Keratinocyte (primary cell): ENCODE results near the gene DUT. TPM values are rescaled to one million over a fixed set of nuclear protein-coding genes. Genes with fewer than 3 reads are reported as not detected.

ENCODE experiments used
- DNase-seq: peaks from one replicate; pipeline ENCODE4 v3.0.0-alpha.2; 2011; ENCODE audit warnings: low read depth, missing footprints, low spot score
- FAIRE-seq: peaks from 2 replicates; lab custom pipeline; 2011; peaks lifted over from hg19 to GRCh38; lab: Jason Lieb, UNC
- H2AFZ ChIP-seq: 2 replicates; pipeline ENCODE4 v1.6.0; 2012; ENCODE audit warnings: low read length, control low read depth, inconsistent platforms; ENCODE audit not compliant: control insufficient read depth
- H3K27ac ChIP-seq: 2 replicates; pipeline ENCODE4 v1.5.1; 2011; ENCODE audit warnings: low read length; ENCODE audit not compliant: control insufficient read depth, insufficient read depth
- H3K27me3 ChIP-seq: 3 replicates; pipeline ENCODE4 v1.6.0; 2011; ENCODE audit warnings: low read length; ENCODE audit not compliant: control insufficient read depth, insufficient read depth; ENCODE audit errors: extremely low read depth
- H3K36me3 ChIP-seq, 2 experiments: 2 replicates in 1 of 2; 3 replicates in 1 of 2; pipeline ENCODE4 v1.5.1; 2011; ENCODE audit warnings: low read length in 2 of 2, mild to moderate bottlenecking in 1 of 2; ENCODE audit not compliant: control insufficient read depth in 2 of 2, insufficient read depth in 2 of 2; ENCODE audit errors: extremely low read depth in 1 of 2
- H3K4me1 ChIP-seq: 3 replicates; pipeline ENCODE4 v1.5.1; 2011; ENCODE audit warnings: low read length; ENCODE audit not compliant: control insufficient read depth, insufficient read depth; ENCODE audit errors: extremely low read depth
- H3K4me2 ChIP-seq: 3 replicates; pipeline ENCODE4 v1.6.0; 2011; ENCODE audit warnings: low read depth, low read length; ENCODE audit not compliant: control insufficient read depth, insufficient read depth; ENCODE audit errors: extremely low read depth
- H3K4me3 ChIP-seq, 3 experiments: fragments of 200-600 bp in 1 of 3; sonication (generic) in 1 of 3; 2 replicates in 2 of 3; 3 replicates in 1 of 3; pipeline ENCODE4 v1.5.1; 2011 to 2016; ENCODE audit warnings: low read length in 3 of 3, mild to moderate bottlenecking in 3 of 3, control low read depth in 2 of 3, inconsistent platforms in 1 of 3, low read depth in 1 of 3, mixed read lengths in 1 of 3, mixed run types in 1 of 3, moderate library complexity in 1 of 3; ENCODE audit not compliant: control insufficient read depth in 2 of 3, insufficient read depth in 2 of 3; ENCODE audit errors: extremely low read depth in 1 of 3
- H3K79me2 ChIP-seq: 2 replicates; pipeline ENCODE4 v1.6.0; 2012; ENCODE audit warnings: low read length; ENCODE audit not compliant: control insufficient read depth, insufficient read depth
- H3K9ac ChIP-seq: 3 replicates; pipeline ENCODE4 v1.6.0; 2011; ENCODE audit warnings: low read length; ENCODE audit not compliant: control insufficient read depth, insufficient read depth; ENCODE audit errors: extremely low read depth
- H3K9me1 ChIP-seq: 3 replicates; pipeline ENCODE4 v1.6.0; 2011; ENCODE audit warnings: low read length; ENCODE audit not compliant: control insufficient read depth, insufficient read depth; ENCODE audit errors: extremely low read depth
- H3K9me3 ChIP-seq: 2 replicates; pipeline ENCODE4 v1.5.1; 2012; ENCODE audit warnings: low read depth, low read length; ENCODE audit not compliant: control insufficient read depth
- H4K20me1 ChIP-seq: 3 replicates; pipeline ENCODE4 v1.6.0; 2011; ENCODE audit warnings: low read length; ENCODE audit not compliant: control insufficient read depth, insufficient read depth; ENCODE audit errors: extremely low read depth
- EZH2 ChIP-seq: IDR thresholded peaks from one replicate; pipeline ENCODE4 v1.6.1; 2012; ENCODE audit warnings: inconsistent platforms, mild to moderate bottlenecking, low read length, moderate library complexity
- dilution Hi-C: fragments of 300-500 bp; cut with MboI; formaldehyde crosslinking; loops from one replicate; pipeline ENCODE4 v1.7.0; 2020; ENCODE audit warnings: low sequenced_read_pairs; ENCODE audit not compliant: extremely low pct_ligation_motif_present
- polyA plus RNA-seq, 5 experiments: library from polyadenylated mRNA; depleted of rRNA in 3 of 5; stranded (reverse) in 3 of 5; stranded (forward) in 1 of 5; unstranded in 1 of 5; fragments of >200 nt; gene quantifications; 1 replicate in 1 of 5; 2 replicates in 3 of 5; 3 replicates in 1 of 5; pipeline versions ENCODE4 v1.2.1 to v1.2.3, GENCODE V29; 2011 to 2012; ENCODE audit warnings: missing spikeins in 2 of 5, low read depth in 1 of 5, low replicate concordance in 1 of 5
- TF ChIP-seq, protein P1 (sequence below), 3 experiments: IDR thresholded peaks in 1 of 3; conservative IDR thresholded peaks in 1 of 3; optimal IDR thresholded peaks in 1 of 3; 2 replicates in 2 of 3; 3 replicates in 1 of 3; pipeline versions ENCODE3 to v1.5.1; 2011; ENCODE audit warnings: low read length in 3 of 3, mild to moderate bottlenecking in 3 of 3, moderate library complexity in 2 of 3, control low read depth in 1 of 3, inconsistent platforms in 1 of 3; ENCODE audit not compliant: insufficient read depth in 2 of 3; ENCODE audit errors: extremely low read depth in 1 of 3

The DUT gene
- polyA plus RNA-seq, 1 donor (not counting 4 experiments of a cell fraction or from before 2014, with no cell fraction given): 79.8 TPM

DNA sequence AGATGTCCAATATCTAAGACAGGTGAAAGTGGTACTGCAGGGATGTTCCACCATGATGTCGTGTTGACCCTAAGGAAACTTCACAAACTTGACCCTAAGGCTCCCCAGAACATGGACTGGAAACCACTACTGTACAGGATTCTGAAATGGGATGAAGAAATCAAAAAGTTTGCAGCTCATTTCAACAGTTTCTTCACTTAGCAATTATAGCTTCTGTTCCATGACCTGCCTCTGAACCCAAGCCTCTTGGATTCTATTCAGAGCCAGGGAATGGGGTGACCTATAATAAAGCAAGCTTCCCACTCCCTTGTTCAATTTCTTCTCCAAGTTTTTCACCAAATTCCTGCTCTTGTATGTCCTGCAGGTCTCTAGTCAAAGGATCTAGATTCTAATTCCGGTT lies 40.7 kb downstream of the DUT start:
- Histone ChIP-seq H3K9ac (no peak overlapping the region), H3K27me3 (no peaks in the 10 kb centered on the region), H3K27ac (no peak overlapping the region), H4K20me1 (no peaks in the 10 kb centered on the region), H3K36me3 (no peaks in the 10 kb centered on the region), H3K9me3 (no peaks in the 10 kb centered on the region), H3K4me1 (peaks cover 10% of the 10 kb centered on the region), H3K79me2 (no peaks in the 10 kb centered on the region), H3K4me2 (no peak overlapping the region), H3K9me1 (no peaks in the 10 kb centered on the region), H2AFZ (no peak overlapping the region), H3K4me3 (no peak overlapping the region)
- dilution Hi-C loops: no loop called here
- no peak for FAIRE-seq
- TF ChIP-seq, protein P1, sequence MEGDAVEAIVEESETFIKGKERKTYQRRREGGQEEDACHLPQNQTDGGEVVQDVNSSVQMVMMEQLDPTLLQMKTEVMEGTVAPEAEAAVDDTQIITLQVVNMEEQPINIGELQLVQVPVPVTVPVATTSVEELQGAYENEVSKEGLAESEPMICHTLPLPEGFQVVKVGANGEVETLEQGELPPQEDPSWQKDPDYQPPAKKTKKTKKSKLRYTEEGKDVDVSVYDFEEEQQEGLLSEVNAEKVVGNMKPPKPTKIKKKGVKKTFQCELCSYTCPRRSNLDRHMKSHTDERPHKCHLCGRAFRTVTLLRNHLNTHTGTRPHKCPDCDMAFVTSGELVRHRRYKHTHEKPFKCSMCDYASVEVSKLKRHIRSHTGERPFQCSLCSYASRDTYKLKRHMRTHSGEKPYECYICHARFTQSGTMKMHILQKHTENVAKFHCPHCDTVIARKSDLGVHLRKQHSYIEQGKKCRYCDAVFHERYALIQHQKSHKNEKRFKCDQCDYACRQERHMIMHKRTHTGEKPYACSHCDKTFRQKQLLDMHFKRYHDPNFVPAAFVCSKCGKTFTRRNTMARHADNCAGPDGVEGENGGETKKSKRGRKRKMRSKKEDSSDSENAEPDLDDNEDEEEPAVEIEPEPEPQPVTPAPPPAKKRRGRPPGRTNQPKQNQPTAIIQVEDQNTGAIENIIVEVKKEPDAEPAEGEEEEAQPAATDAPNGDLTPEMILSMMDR (optimal IDR thresholded peaks at IDR 0.05 in 1 of 3, IDR thresholded peaks at IDR 0.05 in 1 of 3, conservative IDR thresholded peaks at IDR 0.05 in 1 of 3; ENCODE audit: extremely low read depth in 1 of 3, insufficient read depth in 2 of 3, low read length in 3 of 3): no peak
- no peak for TF ChIP-seq EZH2
- no peak for DNase-seq

DNA sequence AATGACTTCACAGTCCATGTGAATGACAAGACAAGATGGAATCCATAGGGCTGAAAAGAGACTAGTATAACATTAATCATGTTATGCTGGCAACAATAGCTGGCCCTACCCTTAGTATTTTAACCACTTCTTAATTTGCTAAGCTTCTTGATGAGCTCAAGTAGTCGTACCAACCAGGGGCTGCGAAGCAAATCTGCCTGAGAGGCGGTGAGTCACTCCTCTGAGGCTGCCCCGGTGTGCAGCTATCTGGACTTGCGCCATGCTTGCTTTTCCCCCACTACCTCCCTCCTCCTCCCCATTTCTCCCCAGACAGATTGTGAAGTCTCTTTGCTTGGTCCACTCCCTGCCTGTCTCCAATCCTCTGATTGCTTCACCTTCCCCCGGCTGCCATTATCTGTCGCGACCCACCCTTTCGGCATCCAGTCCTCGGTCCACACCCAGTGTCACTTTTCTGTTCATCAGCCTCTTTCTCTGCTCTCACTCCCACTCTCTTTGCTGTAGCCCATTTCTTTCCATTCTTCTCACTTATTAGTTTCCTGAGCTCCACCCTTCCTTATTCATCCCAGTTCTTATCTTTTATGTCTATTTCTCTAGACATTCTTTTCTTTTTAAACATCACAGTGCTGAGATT lies 42.7 kb downstream of the DUT start:
- DNase-seq (peak; percentile 42), FAIRE-seq (peak; percentile 74)
- TF ChIP-seq, protein P1 (optimal IDR thresholded peaks at IDR 0.05 in 1 of 3, IDR thresholded peaks at IDR 0.05 in 1 of 3, conservative IDR thresholded peaks at IDR 0.05 in 1 of 3; ENCODE audit: extremely low read depth in 1 of 3, insufficient read depth in 2 of 3, low read length in 3 of 3): no peak
- TF ChIP-seq EZH2: no peak
- no peaks in the 10 kb centered on the region for H3K9me1 ChIP-seq
- H3K27me3 ChIP-seq: no peaks in the 10 kb centered on the region
- peak overlapping the region; percentile 49 for H2AFZ ChIP-seq
- H3K36me3 ChIP-seq: no peaks in the 10 kb centered on the region
- dilution Hi-C loops: no loop called here
- no peak overlapping the region for H3K27ac ChIP-seq
- peaks cover 10% of the 10 kb centered on the region for H3K4me1 ChIP-seq
- no peaks in the 10 kb centered on the region for H3K79me2 ChIP-seq
- H4K20me1 ChIP-seq: no peaks in the 10 kb centered on the region
- H3K9ac ChIP-seq: no peak overlapping the region
- no peak overlapping the region for H3K4me3 ChIP-seq
- H3K9me3 ChIP-seq: no peaks in the 10 kb centered on the region
- peak overlapping the region; percentile 25 for H3K4me2 ChIP-seq
